ENCODE data around the gene IL1RAP.

- TF ChIP-seq, protein P1, sequence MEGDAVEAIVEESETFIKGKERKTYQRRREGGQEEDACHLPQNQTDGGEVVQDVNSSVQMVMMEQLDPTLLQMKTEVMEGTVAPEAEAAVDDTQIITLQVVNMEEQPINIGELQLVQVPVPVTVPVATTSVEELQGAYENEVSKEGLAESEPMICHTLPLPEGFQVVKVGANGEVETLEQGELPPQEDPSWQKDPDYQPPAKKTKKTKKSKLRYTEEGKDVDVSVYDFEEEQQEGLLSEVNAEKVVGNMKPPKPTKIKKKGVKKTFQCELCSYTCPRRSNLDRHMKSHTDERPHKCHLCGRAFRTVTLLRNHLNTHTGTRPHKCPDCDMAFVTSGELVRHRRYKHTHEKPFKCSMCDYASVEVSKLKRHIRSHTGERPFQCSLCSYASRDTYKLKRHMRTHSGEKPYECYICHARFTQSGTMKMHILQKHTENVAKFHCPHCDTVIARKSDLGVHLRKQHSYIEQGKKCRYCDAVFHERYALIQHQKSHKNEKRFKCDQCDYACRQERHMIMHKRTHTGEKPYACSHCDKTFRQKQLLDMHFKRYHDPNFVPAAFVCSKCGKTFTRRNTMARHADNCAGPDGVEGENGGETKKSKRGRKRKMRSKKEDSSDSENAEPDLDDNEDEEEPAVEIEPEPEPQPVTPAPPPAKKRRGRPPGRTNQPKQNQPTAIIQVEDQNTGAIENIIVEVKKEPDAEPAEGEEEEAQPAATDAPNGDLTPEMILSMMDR (IDR thresholded peaks at IDR 0.05), result no peak
- TF ChIP-seq POLR2A (IDR thresholded peaks at IDR 0.05) (no peak), POLR2AphosphoS5 (IDR thresholded peaks at IDR 0.05) (no peak)
Measured at GRCh38 chr3:190606596-190606995, 92.7 kb downstream of the IL1RAP start.

Data from prostate gland (tissue), 2 donors.